SH-SY5Y (cell line): ENCODE results near the gene BLACAT1.

ENCODE experiments used
- GATA2 ChIP-seq: IDR thresholded peaks from 2 replicates; pipeline ENCODE4 v1.6.1; 2011; ENCODE audit warnings: mild to moderate bottlenecking, low read depth, low read length
- GATA3 ChIP-seq: IDR thresholded peaks from 2 replicates; pipeline ENCODE4 v1.6.1; 2011; ENCODE audit warnings: low read depth, mild to moderate bottlenecking, low read length, moderate library complexity

- no peak for TF ChIP-seq GATA3
- TF ChIP-seq GATA2, result no peak
These were observed 47.9 kb downstream of the BLACAT1 start for GRCh38 chr1:205407970-205408369.
